Activated CD4-positive, alpha-beta T cell treated with anti-CD3 and anti-CD28 coated beads, Interleukin-10, Interleukin-2, amounts not matched to agents 100 ng/mL and 50 ng/mL, durations not matched to agents 16 hours and 8 hours (primary cell): Measurements from ENCODE around the gene IRF2BP2.
"Not testable (repeated sequence)": the region's sequence is repeated elsewhere in the genome, so short reads cannot be mapped to it uniquely, and the experiment has no call there.

ENCODE experiments used
- DNase-seq: peaks from one replicate; pipeline ENCODE4 v3.0.0-alpha.2; 2020

Gene IRF2BP2

DNA sequence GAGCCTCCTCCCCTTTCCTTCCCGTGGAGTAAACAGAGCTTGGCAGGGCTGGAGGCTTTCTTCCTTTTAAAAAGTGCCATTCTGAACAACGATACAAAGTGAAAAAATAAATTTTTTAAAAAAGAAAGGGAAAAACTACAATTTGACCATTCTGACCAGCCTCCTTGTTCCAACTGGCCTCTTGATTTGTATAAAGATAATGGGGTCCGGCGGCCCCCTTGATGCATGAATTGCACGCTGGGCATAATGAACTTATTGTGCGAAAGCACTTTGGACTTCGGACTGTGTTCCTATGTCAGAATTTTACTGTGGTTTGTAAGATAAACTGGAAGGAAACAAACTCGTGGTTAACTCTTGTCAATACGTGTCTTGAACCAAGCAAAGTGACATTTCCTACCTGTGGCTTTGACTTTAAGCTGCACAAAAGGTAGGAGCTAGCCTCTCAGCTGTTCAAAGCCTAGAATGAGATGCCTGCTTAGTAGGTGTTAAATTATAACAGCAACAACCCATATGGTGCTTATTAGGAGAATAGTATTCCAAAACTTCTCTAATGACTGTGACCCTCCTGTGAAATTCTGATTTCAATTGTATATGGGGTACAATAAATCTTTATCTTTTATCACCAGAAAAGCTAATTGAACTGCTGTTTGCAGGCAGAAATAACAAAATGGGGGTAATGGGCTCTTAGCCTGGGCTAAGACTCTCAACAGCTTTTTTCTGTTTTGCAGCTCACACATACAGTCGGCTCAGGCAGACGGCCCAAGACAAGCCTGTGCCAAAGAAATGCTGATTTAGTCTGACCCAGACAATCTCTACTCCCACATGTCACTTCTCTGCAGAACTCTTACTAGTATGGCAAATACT is 9.3 kb downstream of the IRF2BP2 start:
- peak; percentile 66 for DNase-seq

DNA sequence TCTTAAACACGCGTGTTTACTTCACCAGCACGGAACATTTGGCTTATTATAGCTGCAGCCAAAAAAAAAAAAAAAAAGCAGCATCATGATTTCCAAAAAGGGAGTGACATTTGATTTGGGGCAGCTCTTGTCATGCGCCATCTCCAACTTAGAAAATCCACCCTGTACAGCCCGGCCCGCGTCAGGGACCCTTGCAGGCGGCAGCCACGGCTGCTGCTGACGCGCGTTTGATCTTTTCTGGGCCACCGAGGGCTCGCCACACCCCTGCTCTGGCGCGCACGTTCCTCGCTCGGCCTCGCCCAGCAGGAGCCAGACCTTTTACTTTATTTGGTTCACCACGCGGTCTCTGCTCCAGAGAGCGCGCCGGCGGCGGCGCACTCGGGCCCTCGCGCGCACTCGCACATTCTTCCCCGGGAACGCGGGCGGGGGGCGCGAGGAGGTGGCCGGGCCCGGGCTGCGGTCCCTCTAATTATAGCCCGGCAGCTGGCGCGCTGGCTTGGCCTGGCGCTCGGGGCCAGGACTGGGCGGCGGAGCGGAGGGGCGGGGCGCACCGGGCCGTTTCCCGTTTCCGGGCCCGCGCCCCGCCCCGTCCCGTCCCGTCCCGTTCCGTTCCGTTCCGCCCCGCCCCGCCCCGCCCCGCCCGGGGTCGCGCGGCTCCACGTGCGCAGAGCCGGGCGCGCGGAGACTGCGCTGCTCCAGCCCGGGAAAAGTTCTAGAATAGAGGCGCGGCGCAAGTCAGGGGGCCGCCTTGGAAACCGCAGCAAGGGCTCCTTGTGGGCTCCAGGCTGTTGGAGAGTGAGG is 10.2 kb downstream of the IRF2BP2 start:
- DNase-seq = peak; percentile 86

DNA sequence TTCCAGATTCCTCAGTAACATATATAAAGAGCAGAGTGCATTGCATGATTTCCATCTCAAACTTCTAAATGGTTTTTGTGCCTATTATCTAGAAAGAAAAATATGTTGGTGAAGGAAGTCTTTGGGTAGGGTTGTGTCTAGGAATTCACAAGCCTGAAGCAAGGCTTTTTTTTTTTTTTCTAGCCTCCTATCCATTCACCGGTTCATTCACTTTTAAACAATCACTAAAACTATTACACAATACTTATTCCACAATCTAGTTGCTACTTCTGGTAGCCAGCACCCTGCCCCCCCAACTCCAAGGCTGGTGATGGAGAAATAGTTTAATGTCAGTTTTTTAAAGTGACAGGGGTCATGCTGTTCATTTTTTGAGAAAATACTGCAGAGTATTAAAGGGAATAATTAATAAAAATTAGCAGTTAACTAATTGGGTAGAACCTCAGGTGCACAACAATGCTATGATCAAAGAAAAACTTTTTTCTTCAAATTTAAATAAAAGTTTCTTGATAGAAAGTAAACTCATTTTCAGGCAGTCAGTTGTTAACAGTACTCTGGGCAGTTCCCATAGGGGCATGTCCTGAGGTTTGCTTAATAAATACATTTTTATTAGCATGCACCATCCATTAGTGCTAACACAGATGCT is 10.9 kb downstream of the IRF2BP2 start:
- DNase-seq = no peak

DNA sequence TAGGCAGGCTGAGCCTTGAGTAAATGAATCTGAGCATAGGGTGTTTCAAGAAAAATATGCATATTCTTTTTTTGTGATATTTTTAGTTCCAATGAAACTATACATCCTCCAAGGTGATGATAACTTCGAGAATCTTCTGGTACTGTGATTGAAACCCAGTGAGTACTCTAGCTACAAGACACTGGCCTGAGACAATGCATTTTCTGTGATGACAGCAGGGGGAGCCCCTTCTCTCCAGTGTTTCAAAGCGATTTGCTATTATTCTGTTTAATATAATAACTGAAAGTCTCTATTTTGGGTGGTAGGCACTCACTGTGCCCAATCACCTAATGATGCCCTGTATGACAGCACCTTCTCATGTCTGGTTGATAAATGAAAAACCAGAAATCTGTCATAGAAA is 12.1 kb downstream of the IRF2BP2 start:
- peak; percentile 76 for DNase-seq

DNA sequence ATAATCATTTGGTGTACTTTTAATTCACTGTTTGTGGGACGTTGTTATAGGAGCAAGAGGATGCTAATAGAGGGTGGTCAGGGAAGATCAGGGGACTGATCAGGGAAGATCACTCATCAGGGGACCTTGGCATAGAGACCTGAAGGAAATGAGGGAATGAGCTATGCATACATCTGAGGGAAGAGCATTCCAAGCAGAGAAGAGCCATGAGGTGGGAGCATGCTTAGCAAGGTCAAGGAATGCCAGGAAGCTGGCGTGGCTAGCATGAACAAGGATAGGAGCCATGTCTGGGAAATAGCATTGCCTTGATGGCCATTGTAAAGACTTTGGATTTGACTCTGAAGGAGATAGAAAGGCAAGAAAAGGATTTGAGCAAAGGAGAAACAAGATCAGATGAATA is 14.1 kb downstream of the IRF2BP2 start:
- DNase-seq = no peak

DNA sequence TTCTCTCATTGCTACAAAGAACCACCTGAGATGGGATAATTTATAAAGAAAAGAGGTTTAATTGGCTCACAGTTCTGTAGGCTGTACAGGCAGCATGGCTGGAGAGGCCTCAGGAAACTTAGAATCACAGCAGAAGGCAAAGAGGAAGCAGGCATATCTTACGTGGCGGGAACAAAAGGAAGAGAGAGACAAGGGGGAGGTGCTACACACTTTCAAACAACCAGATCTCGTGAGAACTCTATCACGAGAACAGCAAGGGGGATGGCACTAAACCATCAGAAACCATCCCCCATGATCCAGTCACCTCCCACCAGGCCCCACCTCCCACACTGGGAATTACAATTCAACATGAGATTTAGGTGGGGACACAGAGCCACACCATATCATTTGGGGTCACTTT is 15.4 kb downstream of the IRF2BP2 start:
- DNase-seq = not testable (repeated sequence)

DNA sequence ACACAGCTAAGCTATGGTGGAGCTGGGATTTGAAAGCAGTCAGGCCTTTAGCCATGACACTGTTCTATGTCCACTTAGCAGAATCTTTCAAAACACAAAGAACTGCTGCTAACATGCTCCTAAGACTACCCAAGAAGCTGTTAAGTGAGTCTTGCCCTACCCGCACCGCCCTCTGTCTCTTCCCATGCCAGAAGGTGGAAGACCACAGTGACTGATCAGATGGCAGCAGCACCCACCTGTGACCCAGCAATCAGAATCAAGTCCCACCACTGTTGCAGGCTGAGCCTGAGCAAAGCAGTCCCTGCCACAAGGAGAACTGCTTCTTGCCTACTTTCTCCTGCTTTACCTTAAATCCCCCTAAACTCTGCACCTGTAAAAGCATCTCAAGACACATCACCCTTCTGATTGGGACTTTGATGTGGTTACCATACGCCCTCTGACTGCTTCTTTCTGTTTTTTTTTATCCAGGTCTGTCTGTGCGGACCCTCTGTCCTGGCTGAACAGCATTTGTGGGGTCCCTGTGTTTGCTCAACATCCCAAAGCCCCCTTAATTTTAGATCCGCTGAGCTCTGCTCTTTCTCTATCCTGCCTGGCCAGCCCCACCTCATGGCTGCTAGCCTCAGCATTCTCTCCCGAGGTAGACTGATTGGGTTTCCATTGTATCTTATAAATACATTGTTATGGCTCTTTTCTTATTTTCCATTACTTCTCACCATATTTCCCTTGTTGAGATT is 16.0 kb downstream of the IRF2BP2 start:
- no peak for DNase-seq

DNA sequence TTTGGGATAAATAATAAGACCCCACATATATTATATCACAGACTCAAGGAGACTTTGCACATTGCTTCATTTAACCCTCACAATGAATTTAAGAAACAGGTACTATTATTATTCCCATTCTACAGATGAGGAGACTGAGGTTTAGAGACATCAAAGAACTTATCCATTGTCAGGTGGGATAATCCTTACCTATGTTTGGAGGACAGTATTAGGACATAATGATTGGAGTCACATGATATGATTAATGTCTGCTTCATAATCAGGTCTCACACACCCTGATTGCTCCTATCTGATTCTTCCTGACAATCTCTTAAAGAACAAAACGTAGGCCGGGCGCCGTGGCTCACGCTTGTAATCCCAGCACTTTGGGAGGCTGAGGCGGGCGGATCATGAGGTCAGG is 16.9 kb downstream of the IRF2BP2 start:
- no peak for DNase-seq

DNA sequence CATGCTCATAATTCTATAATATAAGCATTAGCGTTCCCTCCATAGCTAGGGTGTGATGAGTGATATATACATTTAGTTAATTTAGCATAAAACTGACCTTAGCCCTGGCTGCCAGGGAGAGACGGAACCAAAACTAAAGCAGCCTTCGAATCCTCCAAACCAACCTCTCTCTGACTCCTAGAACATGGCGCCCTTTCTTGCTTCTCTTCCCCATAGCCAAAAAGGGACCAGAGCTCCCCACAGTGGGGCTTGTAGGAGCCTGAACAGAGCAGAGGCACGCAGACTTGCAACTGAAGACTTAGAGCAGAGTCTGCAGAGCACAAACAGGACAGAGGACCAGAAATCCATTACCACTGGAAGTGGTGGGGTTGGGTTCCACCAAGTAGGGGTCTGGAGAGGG is 17.7 kb downstream of the IRF2BP2 start:
- DNase-seq = no peak

DNA sequence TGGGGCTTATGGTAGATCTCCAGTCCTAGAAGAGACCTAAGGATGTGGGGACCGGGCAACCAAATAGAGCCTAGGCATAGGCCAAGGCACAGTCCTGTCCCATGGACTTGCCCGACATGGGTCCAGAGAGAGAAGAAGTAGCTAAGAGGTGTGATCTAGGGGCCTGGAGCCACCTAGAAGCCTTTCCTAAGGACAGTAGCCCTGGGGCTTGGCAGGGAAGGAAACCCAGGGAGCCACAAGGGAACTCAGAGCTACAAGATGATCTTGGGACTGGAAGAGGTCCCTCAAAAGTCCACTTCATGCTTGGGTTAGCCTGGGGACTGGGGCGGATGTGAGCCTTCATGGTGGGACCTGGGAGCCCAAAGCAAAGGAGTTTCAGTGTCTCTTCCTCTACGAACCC is 18.8 kb downstream of the IRF2BP2 start:
- DNase-seq = no peak

DNA sequence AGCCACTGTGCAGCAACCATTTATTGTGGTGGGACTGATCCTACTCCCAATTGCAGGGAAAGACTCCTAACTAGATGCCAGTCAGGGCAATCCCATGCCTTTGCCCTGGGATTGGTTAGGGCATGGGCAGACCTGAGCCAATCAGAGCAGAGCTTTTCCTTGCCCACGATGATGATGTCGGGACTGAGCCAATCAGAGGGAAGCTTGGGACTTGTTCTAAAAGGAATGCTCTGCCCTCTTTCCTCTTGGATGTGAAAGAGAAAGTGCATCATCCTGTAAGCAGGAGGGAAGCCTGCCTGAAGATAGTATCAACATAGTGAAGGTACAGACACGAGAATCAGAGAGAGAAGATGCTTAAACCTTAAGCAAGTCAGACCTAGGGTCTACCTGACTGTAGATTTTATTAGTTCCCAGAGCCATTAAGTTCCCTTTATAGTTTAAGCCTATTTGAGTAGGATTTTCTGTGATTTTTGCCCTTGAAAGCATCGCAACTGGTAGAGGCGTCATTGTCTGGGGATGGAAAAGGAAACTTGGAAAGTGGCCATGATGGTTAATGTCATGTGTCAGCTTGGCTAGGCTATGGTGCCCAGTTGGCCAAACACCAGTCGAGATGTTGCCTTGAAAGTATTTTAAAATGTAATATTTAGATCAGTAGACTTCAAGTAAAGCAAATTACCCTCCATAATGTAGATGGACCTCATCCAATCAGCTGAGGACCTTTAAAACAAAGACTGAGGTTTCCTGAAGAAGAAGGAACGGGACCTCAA is 19.9 kb downstream of the IRF2BP2 start:
- DNase-seq = no peak

DNA sequence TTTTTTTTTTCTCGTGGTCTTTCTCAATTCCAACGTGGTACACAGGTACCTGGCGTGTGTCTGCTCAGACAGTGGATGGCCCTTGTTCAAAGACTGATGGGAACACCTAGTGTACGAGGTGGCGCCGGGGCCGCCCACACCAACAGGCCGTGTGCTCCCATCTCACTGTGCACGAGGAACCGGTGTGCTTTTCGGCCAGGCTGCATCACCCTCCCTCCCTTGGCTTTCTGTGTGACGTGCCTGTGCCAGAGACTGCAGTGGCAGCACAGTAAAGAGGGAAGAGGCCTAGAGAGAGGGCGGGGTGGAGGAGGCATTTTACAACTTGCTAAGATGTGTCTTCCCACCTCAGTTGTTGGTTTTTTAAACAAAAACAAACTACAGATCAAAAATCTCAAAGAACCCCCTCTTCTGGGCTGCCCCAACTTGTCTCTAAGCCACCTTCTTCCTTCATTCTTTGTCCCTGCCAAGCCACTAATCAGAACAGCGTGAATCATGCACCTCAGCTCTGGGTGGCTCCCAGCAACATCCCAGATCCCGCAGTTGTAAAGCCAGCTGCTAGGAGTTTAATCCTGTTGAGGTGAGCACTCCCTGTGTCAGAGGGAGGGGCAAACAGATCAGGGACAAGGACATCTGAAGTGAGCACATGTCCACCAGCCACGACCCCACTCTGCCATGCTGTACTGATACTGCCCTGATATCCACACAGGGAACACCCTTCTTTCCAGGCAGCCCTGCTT is 20.7 kb downstream of the IRF2BP2 start:
- no peak for DNase-seq

DNA sequence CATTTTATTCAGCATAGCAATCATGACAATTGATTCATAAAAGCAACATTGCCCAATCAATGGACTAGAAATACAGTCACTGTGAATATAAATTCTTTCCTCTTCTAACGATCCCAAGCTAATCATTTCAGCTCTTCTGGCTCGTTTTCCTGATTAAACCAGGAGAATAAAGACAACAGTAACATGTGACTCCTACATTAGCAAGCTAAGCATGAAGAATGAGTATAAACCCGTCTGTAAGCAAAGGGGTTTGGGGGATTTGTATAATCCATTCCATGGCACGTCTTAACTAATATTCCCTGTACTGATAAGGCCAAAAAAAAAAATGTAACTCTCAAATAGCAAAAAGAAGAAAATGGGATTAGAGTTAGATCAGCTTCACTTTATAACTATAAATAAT is 21.6 kb downstream of the IRF2BP2 start:
- no peak for DNase-seq

DNA sequence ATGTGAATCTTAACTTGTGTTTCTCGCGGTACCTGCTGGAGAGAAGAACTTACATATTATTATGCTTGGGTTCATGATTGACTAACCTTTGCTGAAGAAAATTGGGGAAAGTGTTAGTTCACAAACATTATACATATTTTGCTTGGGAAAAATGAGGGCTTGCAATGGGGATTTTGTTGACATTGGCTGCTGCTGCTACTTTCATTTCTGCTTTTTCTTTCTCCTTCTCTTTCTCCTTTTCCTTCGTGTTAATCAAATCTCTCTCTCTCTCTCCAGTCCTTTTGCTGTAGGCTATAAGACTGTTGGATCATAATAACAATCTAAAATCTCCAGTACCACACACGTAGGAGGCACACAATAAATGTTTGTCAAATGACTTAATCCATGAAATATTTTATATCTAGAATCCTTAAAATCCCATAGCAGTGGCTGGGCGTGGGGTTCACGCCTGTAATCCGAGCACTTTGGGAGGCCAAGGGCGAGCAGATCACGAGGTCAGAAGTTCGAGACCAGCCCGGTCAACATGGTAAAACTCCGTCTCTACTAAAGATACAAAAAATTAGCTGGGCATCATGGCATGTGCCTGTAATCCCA is 23.0 kb downstream of the IRF2BP2 start:
- DNase-seq = no peak

DNA sequence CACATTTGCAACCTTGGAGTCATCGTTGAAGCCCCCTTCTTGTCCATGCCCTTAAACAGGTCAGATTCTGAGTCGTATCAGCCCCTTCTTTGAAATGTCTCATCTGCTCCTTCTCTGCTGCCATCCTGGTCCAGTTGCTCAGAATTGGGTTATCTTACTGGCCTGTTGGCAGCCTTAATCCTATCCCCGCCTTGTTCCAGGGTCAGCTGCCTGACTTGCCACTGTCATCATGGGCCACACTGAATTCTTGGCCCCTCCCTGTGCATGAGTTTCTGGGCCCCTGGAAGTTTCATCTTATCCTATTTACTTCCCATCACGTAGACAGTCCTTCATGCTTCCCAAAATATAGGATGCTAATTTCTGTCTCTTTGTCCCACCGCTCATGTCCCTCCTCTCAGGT is 23.7 kb downstream of the IRF2BP2 start:
- DNase-seq = no peak

DNA sequence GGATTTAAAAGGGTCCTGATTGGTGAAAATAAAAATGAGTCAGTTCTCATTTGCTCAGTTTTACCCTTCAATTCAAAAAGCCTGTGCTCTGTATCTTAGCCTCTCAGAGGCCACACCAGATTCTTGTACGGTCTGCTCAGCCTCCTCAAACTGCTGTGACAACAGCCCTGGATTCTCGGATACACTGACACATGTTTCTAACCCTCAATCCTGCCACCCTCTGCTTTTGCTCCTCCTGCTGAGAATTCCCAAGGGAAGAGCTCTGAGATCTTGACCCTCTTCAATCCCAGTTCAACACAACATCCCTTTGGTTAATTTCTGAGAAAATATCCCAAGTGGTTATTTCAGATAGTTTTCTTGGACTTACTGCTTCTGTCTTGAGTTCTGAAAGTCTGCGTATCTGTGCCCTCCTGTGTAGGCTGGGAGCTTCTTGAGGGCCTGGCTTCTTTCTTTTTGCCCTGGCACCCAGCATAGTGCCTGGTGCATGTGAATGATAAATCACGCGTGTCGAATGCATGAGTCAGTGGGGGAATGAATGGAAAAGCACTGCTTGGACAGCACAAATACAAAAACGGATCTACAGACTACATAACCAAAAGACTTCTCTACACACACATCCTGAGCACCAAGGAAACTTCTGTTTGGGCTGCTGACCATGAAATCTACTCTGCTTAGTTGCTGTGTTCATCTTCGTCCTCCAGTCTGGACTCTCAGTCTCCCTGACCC is 24.5 kb downstream of the IRF2BP2 start:
- DNase-seq = no peak

DNA sequence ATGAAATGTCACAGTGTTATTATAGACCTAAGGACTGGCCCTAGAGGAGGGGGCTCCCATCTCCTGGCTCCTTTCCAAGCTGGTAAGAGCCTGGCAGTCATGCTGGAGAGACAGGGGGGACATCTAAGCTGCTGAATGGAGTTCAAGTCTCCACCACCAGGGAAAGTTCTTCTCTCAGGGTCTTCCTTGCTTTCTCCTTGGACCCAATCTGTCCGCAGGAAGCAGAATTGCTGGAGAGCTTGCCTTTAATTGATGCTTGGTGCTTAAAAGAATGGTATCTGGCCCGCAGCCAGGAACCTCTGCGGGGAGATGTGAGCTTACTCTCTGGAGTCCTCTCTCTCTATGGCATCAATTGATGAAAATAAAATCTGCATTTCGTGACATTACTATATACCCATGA is 25.1 kb downstream of the IRF2BP2 start:
- DNase-seq = no peak

DNA sequence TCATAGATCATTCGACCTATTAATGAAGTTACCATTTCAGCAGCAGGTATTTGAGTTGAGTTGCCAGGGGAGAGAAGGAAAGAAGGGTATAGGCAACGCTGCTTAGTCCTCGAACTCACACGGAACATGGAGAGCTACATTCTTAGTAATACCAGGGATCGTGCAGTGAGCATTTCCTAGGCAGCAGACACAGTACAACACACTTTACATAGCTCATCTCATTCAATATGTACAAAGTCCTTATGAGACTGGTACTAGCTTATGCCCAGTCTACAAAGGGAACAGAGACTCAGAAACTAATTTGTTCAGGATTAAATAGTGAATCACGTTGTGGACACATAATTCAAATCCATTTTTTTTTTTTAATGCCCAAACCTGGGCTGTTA is 25.6 kb downstream of the IRF2BP2 start:
- DNase-seq = no peak

DNA sequence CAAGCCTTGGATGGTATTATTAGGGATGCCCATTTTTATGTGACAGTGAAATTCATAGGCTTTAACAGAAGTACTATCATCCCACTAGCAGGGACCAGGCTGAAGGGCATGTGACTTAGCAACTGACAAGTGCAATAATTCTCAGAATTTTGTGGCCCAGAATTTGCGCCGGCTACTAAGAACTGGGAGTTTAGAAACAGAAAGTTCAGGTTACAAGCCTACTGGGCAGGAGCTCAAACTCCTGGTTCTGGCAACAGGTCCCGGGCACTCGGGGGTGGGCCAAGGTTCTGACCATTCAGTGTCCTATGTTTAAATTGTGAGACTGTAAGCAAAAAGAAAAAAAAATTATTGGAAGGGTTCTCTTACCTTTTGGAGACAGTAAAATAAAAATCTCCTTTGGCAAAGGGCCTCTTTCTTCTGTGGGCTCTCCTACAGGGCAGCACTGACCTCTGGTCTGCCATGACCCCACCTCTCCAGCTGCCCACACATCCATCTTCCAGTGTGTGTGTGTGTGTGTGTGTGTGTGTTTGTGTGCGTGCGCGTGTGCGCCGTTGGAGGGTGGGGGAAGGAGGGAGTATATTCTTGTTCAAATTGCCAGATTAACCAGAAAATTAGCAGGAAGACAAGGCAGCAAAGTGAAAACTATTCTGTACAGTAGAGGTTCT is 26.1 kb downstream of the IRF2BP2 start:
- no peak for DNase-seq
